ENCODE data around the gene RRP8.

DNA sequence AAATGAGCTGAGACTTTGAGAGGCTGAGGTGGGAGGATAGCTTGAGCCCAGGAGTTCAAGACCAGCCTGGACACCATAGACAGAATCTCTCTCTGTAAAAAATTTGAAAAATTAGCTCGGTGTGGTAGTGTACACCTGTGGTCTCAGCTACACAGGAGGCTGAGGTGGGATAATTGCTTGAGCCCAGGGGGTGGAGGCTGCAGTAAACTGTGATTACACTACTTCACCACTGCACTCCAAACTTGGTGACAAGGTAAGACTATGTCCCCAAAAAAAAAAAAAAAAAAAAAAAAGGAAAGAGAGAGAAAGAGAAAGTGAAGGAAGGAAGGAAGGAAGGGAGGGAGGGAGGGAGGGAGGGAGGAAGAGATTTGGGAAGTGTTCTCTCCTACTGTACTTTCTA, 25.3 kb downstream of the RRP8 start:
- TF ChIP-seq CTCF (IDR thresholded peaks at IDR 0.05) (no peak), POLR2A (IDR thresholded peaks at IDR 0.05) (no peak)

All from lower leg skin (tissue), 3 donors.